ENCODE data around the gene IGF1R. TPM values are rescaled to one million over a fixed set of nuclear protein-coding genes. Genes with fewer than 3 reads are reported as not detected.
A peak's percentile ranks its signal among the peaks of the same experiment; 100 is the strongest.

Gene IGF1R
- total and polyA plus RNA-seq, 3 experiments from 2014 or later, result 2.1 to 11.3 (median 10.9) TPM

DNA sequence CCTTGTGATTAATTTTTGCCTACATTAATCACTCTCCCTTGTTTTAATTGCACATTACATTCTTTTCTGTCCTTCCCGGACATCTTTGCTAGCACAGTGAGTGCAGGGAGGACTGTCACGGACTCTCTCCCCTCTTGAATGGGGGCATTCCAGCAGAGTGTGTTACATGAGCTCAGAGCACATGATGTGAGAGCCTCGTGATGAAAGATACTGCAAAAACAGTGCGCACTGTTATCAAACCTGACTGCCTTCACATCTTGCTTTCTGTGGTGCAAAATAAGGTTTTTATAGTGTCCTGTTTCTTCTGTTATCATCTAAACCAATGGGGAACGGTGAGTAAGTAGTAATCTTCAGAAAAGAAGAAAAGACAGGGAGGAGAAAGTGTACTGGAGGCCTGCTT is 191.7 kb downstream of the IGF1R start:
- CTCF ChIA-PET, result no interaction called here
- Histone ChIP-seq H3K9me3 (ENCODE audit: low read length) (no peaks in the 10 kb centered on the region), H3K36me3 (ENCODE audit: insufficient read depth, low read length) (no peaks in the 10 kb centered on the region), H3K4me1 (ENCODE audit: insufficient read depth, low read length) (peaks cover 3% of the 10 kb centered on the region), H3K27me3 (ENCODE audit: insufficient read depth, low read length, poor library complexity, severe bottlenecking) (no peaks in the 10 kb centered on the region), H3K4me3 (ENCODE audit: low read length) (no peak overlapping the region), H3K27ac (ENCODE audit: low read depth, low read length) (no peak overlapping the region)
- peaks cover 0 to 19% (median 1%) of the 10 kb centered on the region in 3 donors for H3K36me3 Mint-ChIP-seq
- H3K27me3 Mint-ChIP-seq, result peaks cover 4 to 20% of the 10 kb centered on the region in 2 donors
- no peak for DNase-seq
- H3K9me3 Mint-ChIP-seq, result peaks cover 0 to 4% (median under 1%) of the 10 kb centered on the region in 5 donors
- POLR2A ChIA-PET, result no interaction called here
- no peak overlapping the region for H3K4me3 Mint-ChIP-seq
- H3K27ac Mint-ChIP-seq, result no peak overlapping the region
- no peaks in the 10 kb centered on the region for H3K4me1 Mint-ChIP-seq

DNA sequence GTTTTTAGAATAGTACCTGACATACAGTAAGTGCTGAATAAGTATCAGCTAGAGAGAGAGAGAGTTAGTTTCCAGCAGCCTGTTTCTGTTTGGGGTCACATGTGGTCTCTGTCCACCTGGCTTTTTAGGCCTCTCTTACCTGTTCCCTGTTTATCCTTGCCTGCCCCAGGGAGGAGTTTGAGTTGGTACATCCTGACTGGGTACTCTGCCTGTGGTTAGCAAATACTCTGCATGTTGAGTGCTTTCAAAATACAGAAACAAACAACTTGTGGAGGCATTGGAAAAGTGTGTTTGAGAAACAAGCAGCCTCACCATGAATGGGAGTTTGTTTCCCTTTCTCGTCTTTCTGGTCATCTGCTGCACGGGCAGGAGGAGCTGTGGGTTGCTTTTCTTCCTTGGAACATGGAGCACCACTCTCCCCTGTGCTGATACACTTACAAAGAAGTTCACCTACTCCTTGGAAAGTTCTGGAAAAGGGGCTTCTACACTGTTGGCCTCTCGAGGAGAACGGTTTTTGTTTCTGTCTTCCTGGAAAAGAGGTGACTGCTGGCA is 193.2 kb downstream of the IGF1R start:
- peaks cover 0 to 4% (median 0%) of the 10 kb centered on the region in 5 donors for H3K9me3 Mint-ChIP-seq
- Histone ChIP-seq H3K9me3 (ENCODE audit: low read length) (no peaks in the 10 kb centered on the region), H3K27ac (ENCODE audit: low read depth, low read length) (no peak overlapping the region), H3K27me3 (ENCODE audit: insufficient read depth, low read length, poor library complexity, severe bottlenecking) (no peaks in the 10 kb centered on the region), H3K4me1 (ENCODE audit: insufficient read depth, low read length) (peaks cover 4% of the 10 kb centered on the region), H3K36me3 (ENCODE audit: insufficient read depth, low read length) (no peaks in the 10 kb centered on the region), H3K4me3 (ENCODE audit: low read length) (no peak overlapping the region)
- H3K4me1 Mint-ChIP-seq, result peaks cover 0 to 3% (median 1%) of the 10 kb centered on the region in 3 donors
- no peak overlapping the region for H3K4me3 Mint-ChIP-seq
- ChIA-PET POLR2A (no interaction called here), CTCF (no interaction called here)
- peaks cover 0 to 13% (median 1%) of the 10 kb centered on the region in 3 donors for H3K36me3 Mint-ChIP-seq
- no peak for DNase-seq
- H3K27ac Mint-ChIP-seq, result peak overlapping the region in 1 of 8 donors; percentile 14
- peaks cover 2 to 18% of the 10 kb centered on the region in 2 donors for H3K27me3 Mint-ChIP-seq

GRCh38 chr15:98842192-98842972 is 194.0 kb downstream of the IGF1R start:
- peaks cover 0 to 8% (median 1%) of the 10 kb centered on the region in 3 donors for H3K36me3 Mint-ChIP-seq
- H3K36me3 ChIP-seq (ENCODE audit: insufficient read depth, low read length), result no peaks in the 10 kb centered on the region
- peaks cover 4% of the 10 kb centered on the region for H3K4me1 ChIP-seq (ENCODE audit: insufficient read depth, low read length)
- no peak overlapping the region for H3K4me3 Mint-ChIP-seq
- H3K4me3 ChIP-seq (ENCODE audit: low read length), result no peak overlapping the region
- no peak overlapping the region for H3K27ac ChIP-seq (ENCODE audit: low read depth, low read length)
- H3K4me1 Mint-ChIP-seq, result peaks cover 0 to 3% (median 1%) of the 10 kb centered on the region in 3 donors
- ChIA-PET CTCF (no interaction called here), POLR2A (no interaction called here)
- H3K9me3 ChIP-seq (ENCODE audit: low read length), result no peaks in the 10 kb centered on the region
- DNase-seq, result no peak
- H3K27ac Mint-ChIP-seq, result no peak overlapping the region
- H3K27me3 ChIP-seq (ENCODE audit: insufficient read depth, low read length, poor library complexity, severe bottlenecking), result no peaks in the 10 kb centered on the region
- peaks cover 0 to 4% (median 0%) of the 10 kb centered on the region in 5 donors for H3K9me3 Mint-ChIP-seq
- H3K27me3 Mint-ChIP-seq, result peaks cover 2 to 16% of the 10 kb centered on the region in 2 donors

GRCh38 chr15:98842973-98843285 is 194.6 kb downstream of the IGF1R start:
- CTCF ChIA-PET, result no interaction called here
- Mint-ChIP-seq H3K9me3 (no peaks in the 10 kb centered on the region), H3K4me3 (no peak overlapping the region), H3K36me3 (peaks cover 0 to 3% (median 1%) of the 10 kb centered on the region in 3 donors), H3K27ac (no peak overlapping the region), H3K27me3 (peaks cover 2 to 12% of the 10 kb centered on the region in 2 donors), H3K4me1 (peaks cover 0 to 3% (median 1%) of the 10 kb centered on the region in 3 donors)
- POLR2A ChIA-PET, result no interaction called here
- Histone ChIP-seq H3K27ac (ENCODE audit: low read depth, low read length) (no peak overlapping the region), H3K36me3 (ENCODE audit: insufficient read depth, low read length) (no peaks in the 10 kb centered on the region), H3K4me1 (ENCODE audit: insufficient read depth, low read length) (peaks cover 4% of the 10 kb centered on the region), H3K4me3 (ENCODE audit: low read length) (no peak overlapping the region), H3K9me3 (ENCODE audit: low read length) (no peaks in the 10 kb centered on the region), H3K27me3 (ENCODE audit: insufficient read depth, low read length, poor library complexity, severe bottlenecking) (no peaks in the 10 kb centered on the region)
- no peak for DNase-seq

- no peak overlapping the region for H3K4me3 Mint-ChIP-seq
- peaks cover 4% of the 10 kb centered on the region for H3K4me1 ChIP-seq (ENCODE audit: insufficient read depth, low read length)
- CTCF ChIA-PET, result no interaction called here
Measured at GRCh38 chr15:98843844-98844243, 195.5 kb downstream of the IGF1R start.

GRCh38 chr15:98844261-98844660 is 195.9 kb downstream of the IGF1R start:
- Mint-ChIP-seq H3K36me3 (peaks cover 0 to 3% (median 1%) of the 10 kb centered on the region in 3 donors), H3K27me3 (peaks cover 2 to 17% of the 10 kb centered on the region in 2 donors)
- CTCF ChIA-PET, result no interaction called here

More at GRCh38 chr15:98843844-98844243, 195.5 kb downstream of the IGF1R start:
- H3K9me3 ChIP-seq (ENCODE audit: low read length), result no peaks in the 10 kb centered on the region
- H3K27ac Mint-ChIP-seq, result no peak overlapping the region
- no peak overlapping the region for H3K4me3 ChIP-seq (ENCODE audit: low read length)
- no peak overlapping the region for H3K27ac ChIP-seq (ENCODE audit: low read depth, low read length)
- H3K9me3 Mint-ChIP-seq, result no peaks in the 10 kb centered on the region
- peaks cover 0 to 3% (median 1%) of the 10 kb centered on the region in 3 donors for H3K4me1 Mint-ChIP-seq
- peaks cover 0 to 3% (median 1%) of the 10 kb centered on the region in 3 donors for H3K36me3 Mint-ChIP-seq
- H3K36me3 ChIP-seq (ENCODE audit: insufficient read depth, low read length), result no peaks in the 10 kb centered on the region
- DNase-seq, result no peak
- H3K27me3 ChIP-seq (ENCODE audit: insufficient read depth, low read length, poor library complexity, severe bottlenecking), result no peaks in the 10 kb centered on the region
- peaks cover 2 to 17% of the 10 kb centered on the region in 2 donors for H3K27me3 Mint-ChIP-seq
- POLR2A ChIA-PET, result no interaction called here

GRCh38 chr15:98845138-98845884 is 197.0 kb downstream of the IGF1R start:
- ChIA-PET CTCF (no interaction called here), POLR2A (no interaction called here)
- no peaks in the 10 kb centered on the region for H3K9me3 ChIP-seq (ENCODE audit: low read length)
- Mint-ChIP-seq H3K27ac (peak overlapping the region in 1 of 8 donors; percentile 32), H3K4me3 (no peak overlapping the region), H3K4me1 (peaks cover under 1 to 7% (median 2%) of the 10 kb centered on the region in 3 donors), H3K36me3 (no peaks in the 10 kb centered on the region), H3K27me3 (peaks cover 2 to 13% of the 10 kb centered on the region in 2 donors), H3K9me3 (no peaks in the 10 kb centered on the region)
- H3K4me1 ChIP-seq (ENCODE audit: insufficient read depth, low read length), result peaks cover 9% of the 10 kb centered on the region
- H3K27me3 ChIP-seq (ENCODE audit: insufficient read depth, low read length, poor library complexity, severe bottlenecking), result no peaks in the 10 kb centered on the region
- H3K36me3 ChIP-seq (ENCODE audit: insufficient read depth, low read length), result no peaks in the 10 kb centered on the region
- DNase-seq, result no peak
- no peak overlapping the region for H3K4me3 ChIP-seq (ENCODE audit: low read length)
- H3K27ac ChIP-seq (ENCODE audit: low read depth, low read length), result no peak overlapping the region

More at GRCh38 chr15:98844261-98844660, 195.9 kb downstream of the IGF1R start:
- no peak overlapping the region for H3K4me3 Mint-ChIP-seq
- no peak for DNase-seq
- Histone ChIP-seq H3K4me3 (ENCODE audit: low read length) (no peak overlapping the region), H3K27ac (ENCODE audit: low read depth, low read length) (no peak overlapping the region), H3K36me3 (ENCODE audit: insufficient read depth, low read length) (no peaks in the 10 kb centered on the region), H3K27me3 (ENCODE audit: insufficient read depth, low read length, poor library complexity, severe bottlenecking) (no peaks in the 10 kb centered on the region), H3K9me3 (ENCODE audit: low read length) (no peaks in the 10 kb centered on the region), H3K4me1 (ENCODE audit: insufficient read depth, low read length) (peaks cover 4% of the 10 kb centered on the region)
- H3K27ac Mint-ChIP-seq, result no peak overlapping the region
- H3K9me3 Mint-ChIP-seq, result no peaks in the 10 kb centered on the region
- H3K4me1 Mint-ChIP-seq, result peaks cover 0 to 3% (median 1%) of the 10 kb centered on the region in 3 donors
- POLR2A ChIA-PET, result no interaction called here

Measured in CD8-positive, alpha-beta memory T cell (primary cell).